Stimulated activated CD4-positive, alpha-beta T cell treated with anti-CD3 and anti-CD28 coated beads, TNF-alpha, amount 100 ng/mL, for 4 hours (primary cell): ENCODE data around the gene LMBRD2.
A peak's percentile ranks its signal among the peaks of the same experiment; 100 is the strongest.
"Not testable (repeated sequence)": the region's sequence is repeated elsewhere in the genome, so short reads cannot be mapped to it uniquely, and the experiment has no call there.

Experiments
- DNase-seq, 3 experiments: peaks; one replicate each; pipeline ENCODE4 v3.0.0-alpha.2; 2020; ENCODE audit warnings: low read depth in 3 of 3

LMBRD2 gene

GRCh38 chr5:36161361-36161760, 9.7 kb upstream of the LMBRD2 start:
- DNase-seq, result no peak

DNA sequence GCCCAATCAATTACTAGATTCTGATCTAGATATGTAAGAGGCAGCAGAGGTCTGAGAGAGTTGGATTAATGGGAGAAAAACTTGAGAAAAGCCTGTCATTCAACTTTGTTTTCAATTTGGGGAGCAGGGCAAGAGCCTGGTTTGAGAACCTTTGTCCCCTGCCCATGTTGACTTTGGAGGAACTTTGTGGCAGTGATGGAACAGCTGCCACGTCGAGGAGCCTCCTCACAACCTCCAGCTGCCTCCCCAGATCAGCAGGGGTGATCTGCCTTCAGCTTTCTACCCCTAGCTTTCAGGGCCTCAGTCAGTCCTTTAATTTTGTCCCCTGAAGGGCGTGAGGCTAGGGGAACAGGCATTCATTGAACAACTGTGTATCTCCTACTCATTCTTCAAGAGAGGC, 8.9 kb upstream of the LMBRD2 start:
- DNase-seq, result no peak

DNA sequence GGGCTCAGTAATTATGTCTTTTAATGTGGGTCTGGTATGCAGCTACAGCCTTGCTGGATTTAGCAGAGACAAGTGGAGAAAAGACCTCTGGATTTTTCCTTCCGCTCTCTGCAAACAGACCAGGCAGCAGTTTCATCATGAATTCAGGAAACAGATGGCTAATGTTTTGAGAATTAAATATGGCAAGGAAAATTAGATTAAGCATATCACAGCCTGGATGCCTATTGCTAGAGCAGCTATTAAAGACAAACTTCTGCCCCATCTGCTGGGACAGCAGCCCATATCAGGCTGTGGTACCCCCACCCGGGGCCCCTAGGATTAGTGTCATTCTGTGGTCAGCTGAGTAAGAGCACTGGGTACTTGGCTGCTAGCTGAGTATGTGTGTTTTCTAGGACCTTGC, 6.5 kb upstream of the LMBRD2 start:
- no peak for DNase-seq

- no peak for DNase-seq
These were observed 4.9 kb upstream of the LMBRD2 start for GRCh38 chr5:36156619-36157018.

DNA sequence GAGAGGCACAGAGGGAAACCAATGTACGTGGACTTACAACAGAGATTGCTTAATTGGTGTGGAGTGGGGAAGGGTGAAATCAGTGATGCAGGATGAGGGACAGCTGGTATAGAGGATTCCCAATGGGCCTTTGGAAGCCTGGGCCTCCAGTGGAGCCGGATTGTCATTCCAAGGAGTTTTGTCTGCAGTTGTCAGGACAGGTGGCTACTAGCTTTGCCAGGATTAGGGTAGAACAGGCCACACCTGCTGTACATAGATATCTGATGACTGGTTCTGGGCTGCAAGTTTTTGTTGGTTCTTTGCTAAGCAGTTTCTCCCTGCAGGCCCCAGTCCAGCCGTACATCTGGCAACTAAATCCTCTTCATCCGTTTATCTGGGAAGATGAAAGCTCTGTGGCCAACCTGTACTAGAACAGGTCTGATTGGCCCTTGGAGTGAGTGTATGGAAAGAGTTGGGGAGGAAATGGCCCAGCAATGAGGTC, 4.5 kb upstream of the LMBRD2 start:
- DNase-seq, result no peak

DNA sequence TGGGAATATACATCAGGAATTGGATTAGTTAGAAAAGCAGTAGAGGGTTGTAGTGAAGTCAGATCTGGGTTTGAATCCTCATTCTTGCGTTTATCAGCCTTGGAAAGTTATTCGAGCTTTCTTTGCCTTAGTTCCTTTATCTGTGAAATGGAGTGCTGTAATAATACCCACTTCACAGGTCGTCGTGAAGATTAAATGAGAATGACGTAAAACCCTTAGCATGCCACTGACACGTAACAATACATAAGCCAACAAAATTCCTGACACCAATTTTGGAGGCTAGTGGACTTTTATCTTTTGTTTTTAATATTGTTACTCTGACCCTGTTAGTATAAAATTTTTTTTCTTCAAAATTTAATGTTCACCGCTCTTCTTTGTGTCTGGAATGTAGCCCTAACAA, 3.6 kb upstream of the LMBRD2 start:
- no peak for DNase-seq

- DNase-seq, result no peak
These were observed 2.0 kb upstream of the LMBRD2 start for GRCh38 chr5:36153726-36154125.

GRCh38 chr5:36153298-36153677, 1.6 kb upstream of the LMBRD2 start:
- DNase-seq, result no peak

DNA sequence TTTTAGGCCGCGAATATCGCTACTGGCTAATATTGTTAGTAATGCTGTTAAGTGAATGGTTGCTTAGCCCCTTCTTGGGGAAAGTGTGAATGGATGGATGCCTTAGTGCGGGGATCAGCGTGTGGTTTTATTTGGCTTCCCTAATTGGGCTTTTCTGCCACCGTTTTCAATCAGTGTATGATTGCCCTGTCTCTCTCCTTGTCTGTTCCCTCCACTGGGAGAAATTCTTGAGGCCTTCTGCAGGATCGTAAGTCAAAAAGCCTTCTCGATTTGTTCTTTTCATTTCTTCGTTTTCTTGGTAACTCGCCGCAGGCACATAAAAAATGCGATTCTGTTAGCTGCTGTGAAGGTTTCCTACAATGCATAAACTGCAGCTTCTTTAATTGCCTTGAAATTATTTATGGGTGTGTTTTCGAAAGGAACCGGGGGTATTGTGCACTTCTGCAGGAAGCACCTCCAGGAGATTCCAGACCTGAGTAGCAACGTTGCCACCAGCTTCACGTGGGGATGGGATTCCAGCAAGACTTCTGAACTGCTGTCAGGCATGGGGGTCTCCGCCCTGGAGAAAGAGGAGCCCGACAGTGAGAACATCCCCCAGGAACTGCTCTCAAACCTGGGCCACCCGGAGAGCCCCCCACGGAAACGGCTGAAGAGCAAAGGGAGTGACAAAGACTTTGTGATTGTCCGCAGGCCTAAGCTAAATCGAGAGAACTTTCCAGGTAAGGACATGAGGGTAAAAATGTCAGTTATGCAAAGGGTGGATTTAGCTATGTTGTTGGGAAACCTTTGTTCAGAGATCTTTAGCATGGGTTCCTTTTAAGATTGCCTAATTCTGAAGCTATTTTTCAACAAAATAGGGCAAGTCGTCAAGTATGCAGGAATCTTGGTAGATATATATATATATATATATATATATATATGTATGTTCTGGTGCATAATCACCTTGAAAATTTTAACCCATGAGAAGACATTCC, 924 bp upstream of the LMBRD2 start:
- no peak for DNase-seq

GRCh38 chr5:36150676-36151433, 832 bp downstream of the LMBRD2 start:
- peak in 1 of 3 experiments; percentile 7 for DNase-seq

DNA sequence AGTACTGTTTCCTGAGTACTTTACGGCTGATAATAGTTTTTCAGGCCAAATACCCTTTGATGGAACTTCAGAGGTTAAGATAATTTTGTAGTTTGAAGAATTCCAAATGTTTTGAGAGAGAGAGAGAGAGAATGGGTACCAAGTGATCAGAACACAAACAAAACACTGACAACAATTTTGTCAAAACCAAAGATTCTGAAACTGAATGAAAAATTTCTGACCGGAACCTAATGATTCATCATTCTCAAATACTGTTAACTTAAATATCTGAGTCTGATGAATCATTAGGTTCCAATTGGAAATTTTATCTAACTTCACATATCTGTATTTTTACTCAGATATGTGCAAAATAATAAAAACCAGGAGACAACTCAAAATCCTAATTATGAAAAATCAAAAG, 4.0 kb downstream of the LMBRD2 start:
- no peak for DNase-seq

DNA sequence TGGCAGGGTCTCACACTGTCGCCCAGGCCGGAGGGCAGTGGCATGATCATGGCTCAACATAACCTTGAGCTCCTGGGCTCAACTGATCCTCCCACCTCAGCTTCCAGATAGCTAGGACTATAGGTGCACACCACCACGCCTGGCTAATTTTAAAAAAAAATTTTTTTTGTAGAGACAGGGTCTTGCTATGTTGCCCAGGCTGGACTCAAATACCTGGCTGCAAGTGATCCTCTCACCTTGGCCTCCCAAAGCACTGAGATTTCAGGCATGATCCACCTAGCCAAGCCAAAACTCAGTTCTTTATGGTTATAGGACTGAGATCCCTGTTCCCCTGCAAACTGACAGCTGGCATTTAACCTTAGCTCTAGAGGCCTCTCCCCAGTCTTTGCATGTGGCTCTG, 5.3 kb downstream of the LMBRD2 start:
- DNase-seq, result no peak

DNA sequence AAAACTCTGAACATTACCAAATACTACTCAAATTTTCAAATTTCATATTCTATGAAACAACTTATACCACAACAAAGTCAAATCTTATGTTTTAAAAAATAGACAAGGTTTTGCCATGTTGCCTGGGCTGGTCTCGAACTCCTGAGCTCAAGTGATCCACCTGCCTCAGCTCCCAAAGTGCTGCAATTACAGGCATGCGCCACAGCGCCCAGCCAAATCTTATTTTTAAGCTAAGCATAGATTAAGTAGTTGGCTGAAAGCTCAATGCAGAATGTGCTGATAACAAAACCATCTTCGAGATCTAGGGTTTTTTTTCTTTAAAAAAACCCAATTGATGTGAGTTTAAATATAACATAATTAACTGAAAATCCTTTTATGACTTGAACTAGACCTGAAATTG, 6.4 kb downstream of the LMBRD2 start:
- DNase-seq, result no peak

GRCh38 chr5:36138900-36139683, 12.6 kb downstream of the LMBRD2 start:
- DNase-seq, result no peak

- no peak for DNase-seq
These were observed 15.1 kb downstream of the LMBRD2 start for GRCh38 chr5:36136581-36136980.

DNA sequence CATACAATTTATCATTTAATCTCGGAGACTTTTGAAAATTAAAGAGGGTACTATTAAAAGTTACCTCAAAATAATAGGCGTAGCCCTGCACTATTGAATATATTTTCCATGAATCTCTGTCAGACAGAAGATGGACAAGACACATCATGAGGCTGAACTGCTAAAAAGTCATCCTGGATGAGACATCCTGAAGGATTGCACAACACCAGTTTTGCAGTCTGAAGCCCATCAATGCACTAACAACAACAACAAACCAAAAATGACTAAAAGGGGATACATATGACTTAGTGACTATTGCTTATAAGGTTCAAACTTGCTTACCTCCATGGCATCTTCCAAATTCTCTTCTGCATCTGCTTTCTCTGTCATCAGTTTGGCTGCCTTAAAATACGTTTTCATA, 15.7 kb downstream of the LMBRD2 start:
- DNase-seq, result no peak

- DNase-seq, result not testable (repeated sequence)
These were observed 18.7 kb downstream of the LMBRD2 start for GRCh38 chr5:36133009-36133408.

- not testable (repeated sequence) for DNase-seq
These were observed 22.0 kb downstream of the LMBRD2 start for GRCh38 chr5:36129666-36130065.

GRCh38 chr5:36128795-36129194, 22.9 kb downstream of the LMBRD2 start:
- no peak for DNase-seq

DNA sequence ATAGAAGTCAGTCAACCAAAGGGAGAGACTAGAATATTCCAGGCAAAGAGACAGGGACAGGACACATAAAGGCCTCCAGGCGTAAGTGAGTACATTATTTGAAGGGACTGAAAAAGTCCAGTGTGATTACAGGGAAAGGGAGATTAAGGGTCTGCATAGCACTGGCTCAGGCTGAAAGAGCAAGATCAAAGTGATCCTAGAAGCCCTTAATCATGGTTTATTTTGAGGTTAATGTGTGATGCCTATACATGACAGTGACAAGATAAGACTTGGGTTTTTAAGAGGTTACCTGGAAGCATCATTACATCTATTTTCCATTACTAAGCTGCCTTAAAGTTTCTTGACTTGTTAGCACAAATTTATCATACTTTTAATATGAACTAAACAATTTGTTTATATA, 25.8 kb downstream of the LMBRD2 start:
- DNase-seq, result no peak

DNA sequence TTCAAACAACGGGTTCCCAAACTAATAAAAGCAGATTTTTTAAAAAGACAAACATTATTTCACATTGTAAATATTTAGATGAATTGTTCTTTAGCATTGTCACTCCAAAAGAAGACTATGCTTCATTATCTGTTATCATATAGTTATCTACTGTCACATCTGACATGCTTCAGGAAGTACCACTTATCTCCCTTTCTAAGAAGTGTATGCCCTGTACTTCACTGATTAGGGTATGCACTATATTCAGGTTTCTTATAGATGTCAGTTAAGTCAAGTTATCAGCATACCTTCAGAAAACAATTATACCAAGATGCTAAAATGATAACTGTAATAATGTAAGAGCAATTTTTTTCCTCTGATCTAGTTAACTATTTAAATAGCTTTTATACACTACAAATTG, 40.4 kb downstream of the LMBRD2 start:
- no peak for DNase-seq
